Immature natural killer cell (primary cell): ENCODE data around the gene TMEM108. TPM values are rescaled to one million over a fixed set of nuclear protein-coding genes. Genes with fewer than 3 reads are reported as not detected.

ENCODE experiments used
- DNase-seq, 3 donors: peaks; one replicate each; pipeline ENCODE4 v3.0.0; 2022; ENCODE audit warnings: mixed read lengths in 1 of 3
- H3K27ac Mint-ChIP-seq, 6 donors: one replicate each; pipeline ENCODE4 v1.8.0; 2020; ENCODE audit warnings: mixed read lengths in 6 of 6, mild to moderate bottlenecking in 5 of 6, inconsistent platforms in 4 of 6, moderate library complexity in 3 of 6
- H3K27me3 Mint-ChIP-seq, 3 donors: one replicate each; pipeline ENCODE4 v1.8.0; 2020 to 2021; ENCODE audit warnings: low read depth in 3 of 3, mild to moderate bottlenecking in 3 of 3, mixed read lengths in 3 of 3, moderate library complexity in 3 of 3, inconsistent platforms in 1 of 3
- H3K36me3 Mint-ChIP-seq, 3 donors: one replicate each; pipeline ENCODE4 v1.8.0; 2020; ENCODE audit warnings: mixed read lengths in 3 of 3, inconsistent platforms in 2 of 3, mild to moderate bottlenecking in 2 of 3
- H3K4me1 Mint-ChIP-seq, 2 donors: one replicate each; pipeline ENCODE4 v1.8.0; 2020; ENCODE audit warnings: inconsistent platforms in 2 of 2, mild to moderate bottlenecking in 2 of 2, mixed read lengths in 2 of 2, moderate library complexity in 1 of 2
- H3K4me3 Mint-ChIP-seq, 5 donors: one replicate each; pipeline ENCODE4 v1.8.0; 2020; ENCODE audit warnings: mild to moderate bottlenecking in 5 of 5, mixed read lengths in 5 of 5, inconsistent platforms in 3 of 5, moderate library complexity in 3 of 5
- H3K9me3 Mint-ChIP-seq, 6 donors: one replicate each; pipeline ENCODE4 v1.8.0; 2020; ENCODE audit warnings: mild to moderate bottlenecking in 6 of 6, mixed read lengths in 6 of 6, inconsistent platforms in 4 of 6, moderate library complexity in 3 of 6
- polyA plus RNA-seq, 3 donors: library from polyadenylated mRNA; unstranded; fragments of 300-500 nt; fragmentation: Illumina TruSeq; gene quantifications; one replicate each; pipeline ENCODE4 v1.2.3, GENCODE V29; 2021

Gene TMEM108
- polyA plus RNA-seq, 3 donors from 2014 or later = 0.16 TPM; not detected in 2

DNA sequence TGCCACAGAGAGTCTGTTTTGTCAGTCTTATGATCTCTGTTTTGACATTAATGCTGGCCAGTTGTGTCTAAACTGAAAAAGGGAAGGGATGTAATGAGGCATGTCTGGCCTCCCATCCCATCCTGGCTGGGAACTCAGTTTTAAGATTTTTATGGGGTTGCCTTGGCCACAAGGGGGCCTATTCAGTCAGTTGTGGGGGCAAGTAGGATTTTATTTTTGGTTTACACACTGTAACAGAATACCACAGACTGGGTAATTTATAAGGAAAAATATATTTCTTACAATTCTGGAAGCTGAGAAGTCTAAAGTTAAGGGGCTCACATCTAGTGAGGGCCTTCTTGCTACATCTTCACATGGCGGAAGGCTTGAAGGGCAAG is 129.8 kb downstream of the TMEM108 start:
- no peak overlapping the region for H3K4me3 Mint-ChIP-seq

DNA sequence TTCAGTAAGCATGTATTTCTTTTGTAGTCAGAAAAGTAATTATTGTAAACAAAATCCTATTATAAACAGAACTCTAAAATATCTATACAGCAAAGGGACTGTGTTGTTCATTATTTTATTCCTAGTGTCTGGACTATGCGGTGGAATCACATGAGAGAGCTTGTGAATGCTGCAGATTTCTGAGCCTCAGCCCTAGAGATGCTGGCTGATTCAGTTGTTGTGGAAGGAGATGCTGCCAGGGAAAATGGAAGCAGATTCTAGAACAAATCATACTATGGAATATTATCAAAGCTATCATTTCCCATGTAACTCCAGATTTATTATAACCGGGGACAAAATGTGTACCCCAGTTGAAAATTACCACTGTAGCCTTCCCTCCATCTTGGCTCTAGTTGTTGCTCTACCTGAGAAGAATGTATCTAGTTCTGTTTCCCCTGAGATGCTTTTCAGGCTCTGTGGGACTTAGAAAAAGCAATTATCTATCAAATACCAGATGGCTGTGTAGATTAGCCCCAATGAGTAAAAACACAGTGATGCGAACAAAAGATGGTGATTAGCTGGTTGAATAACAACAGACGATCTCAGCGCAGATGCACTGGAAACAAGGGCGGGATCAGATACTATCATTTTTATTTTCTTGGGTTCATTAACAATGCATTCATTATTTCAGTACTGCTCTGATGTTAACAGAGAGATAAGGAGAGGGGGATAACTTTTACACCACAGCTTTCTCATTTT is 131.3 kb downstream of the TMEM108 start:
- no peaks in the 10 kb centered on the region for H3K4me1 Mint-ChIP-seq
- no peaks in the 10 kb centered on the region for H3K36me3 Mint-ChIP-seq
- H3K27ac Mint-ChIP-seq = no peak overlapping the region
- no peak for DNase-seq
- peaks cover 0 to 3% (median 0%) of the 10 kb centered on the region in 6 donors for H3K9me3 Mint-ChIP-seq
- peaks cover 0 to 7% (median 1%) of the 10 kb centered on the region in 3 donors for H3K27me3 Mint-ChIP-seq
- H3K4me3 Mint-ChIP-seq = no peak overlapping the region

More for the DNA sequence above, 129.8 kb downstream of the TMEM108 start:
- H3K36me3 Mint-ChIP-seq = no peaks in the 10 kb centered on the region
- peaks cover 0 to 10% (median 1%) of the 10 kb centered on the region in 3 donors for H3K27me3 Mint-ChIP-seq
- no peaks in the 10 kb centered on the region for H3K4me1 Mint-ChIP-seq
- no peak overlapping the region for H3K27ac Mint-ChIP-seq
- H3K9me3 Mint-ChIP-seq = peaks cover 0 to 3% (median 0%) of the 10 kb centered on the region in 6 donors
- DNase-seq = no peak

DNA sequence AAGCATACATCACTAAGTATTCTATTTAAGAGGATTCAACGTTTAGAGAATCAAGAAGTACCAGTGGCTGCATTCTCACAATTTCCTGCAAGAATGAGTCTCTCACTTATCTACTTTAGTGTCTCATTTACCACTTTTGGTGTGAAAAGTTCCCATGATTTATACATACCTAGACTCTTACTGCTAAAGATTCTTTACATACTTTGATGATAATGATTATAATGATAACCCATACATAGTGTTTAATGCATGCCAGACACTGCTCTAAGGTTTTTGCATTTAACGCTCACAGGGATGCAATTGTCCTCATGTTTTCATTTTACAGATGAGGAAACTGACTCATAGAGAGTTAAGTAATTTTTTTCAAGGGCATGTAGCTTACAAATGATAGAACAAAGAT is 133.6 kb downstream of the TMEM108 start:
- H3K27ac Mint-ChIP-seq = no peak overlapping the region
- no peak for DNase-seq
- H3K36me3 Mint-ChIP-seq = no peaks in the 10 kb centered on the region
- no peaks in the 10 kb centered on the region for H3K4me1 Mint-ChIP-seq
- H3K9me3 Mint-ChIP-seq = peaks cover 0 to 4% (median 0%) of the 10 kb centered on the region in 6 donors
- no peak overlapping the region for H3K4me3 Mint-ChIP-seq
- peaks cover 0 to 8% (median 0%) of the 10 kb centered on the region in 3 donors for H3K27me3 Mint-ChIP-seq

DNA sequence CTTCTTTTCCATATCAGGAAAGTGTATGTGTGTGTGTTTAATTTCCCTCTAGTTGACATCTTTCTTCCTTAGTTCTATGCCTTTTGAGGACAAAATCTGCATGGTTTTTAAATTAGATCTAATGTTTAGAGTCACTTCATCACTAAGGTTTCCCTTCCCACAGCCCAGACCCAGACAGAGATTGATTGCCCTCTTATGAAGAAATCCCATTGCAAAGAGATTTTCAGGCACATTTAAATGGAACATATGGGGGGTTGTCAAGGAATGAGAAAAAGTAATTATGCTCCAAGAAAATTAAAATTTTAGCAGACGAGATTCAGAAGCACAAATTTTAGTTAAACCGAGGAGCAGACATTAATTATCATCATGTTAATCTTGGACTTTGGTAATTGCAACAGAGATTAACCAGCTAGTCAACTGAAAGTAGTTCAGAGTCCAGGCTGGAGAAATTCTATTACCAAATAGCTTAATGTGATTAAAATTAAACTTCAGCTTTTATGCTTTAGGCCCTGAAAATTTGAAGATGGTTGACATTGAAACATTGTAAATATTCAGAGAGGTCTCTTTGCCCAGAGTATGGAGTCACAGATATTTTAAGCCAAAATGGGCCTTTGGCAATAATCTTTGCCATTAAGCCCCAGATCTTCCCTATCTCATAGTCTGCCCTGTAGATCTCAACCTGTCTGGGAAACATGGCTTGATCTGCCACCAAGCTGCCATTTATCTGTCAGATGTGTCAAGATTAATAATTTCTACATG is 143.4 kb downstream of the TMEM108 start:
- Mint-ChIP-seq H3K4me1 (no peaks in the 10 kb centered on the region), H3K27me3 (peaks cover 0 to 1% (median 0%) of the 10 kb centered on the region in 3 donors), H3K4me3 (no peak overlapping the region), H3K36me3 (no peaks in the 10 kb centered on the region), H3K9me3 (peaks cover 0 to 5% (median under 1%) of the 10 kb centered on the region in 6 donors), H3K27ac (no peak overlapping the region)
- DNase-seq = no peak

DNA sequence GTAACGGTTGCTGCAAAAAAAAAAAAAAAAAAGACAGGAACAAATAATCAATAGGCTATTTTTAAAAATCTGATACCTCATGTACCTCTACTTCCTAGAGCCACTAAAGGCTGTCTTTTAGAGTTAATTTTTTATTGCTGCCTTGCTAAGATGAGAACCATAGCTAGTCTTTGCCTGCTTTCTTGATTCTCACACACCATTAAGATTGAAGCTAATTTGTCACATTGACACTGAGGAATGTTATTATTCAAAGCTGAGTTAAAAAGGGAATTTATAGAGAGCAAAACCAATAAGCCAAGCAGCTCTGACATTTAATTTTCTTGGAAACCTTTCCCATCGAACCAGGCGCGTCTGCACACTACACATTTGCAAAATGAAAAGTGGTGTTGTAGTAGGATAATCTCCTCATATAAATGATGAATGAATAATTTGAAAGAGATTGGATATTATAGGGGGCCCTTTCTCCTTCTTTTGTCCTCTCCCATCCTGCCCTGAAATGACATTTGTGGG is 149.7 kb downstream of the TMEM108 start:
- Mint-ChIP-seq H3K4me3 (no peak overlapping the region), H3K27me3 (peaks cover 0 to 4% (median 2%) of the 10 kb centered on the region in 3 donors), H3K36me3 (no peaks in the 10 kb centered on the region), H3K27ac (no peak overlapping the region), H3K9me3 (peaks cover 0 to 2% (median 0%) of the 10 kb centered on the region in 6 donors), H3K4me1 (no peaks in the 10 kb centered on the region)
- no peak for DNase-seq

DNA sequence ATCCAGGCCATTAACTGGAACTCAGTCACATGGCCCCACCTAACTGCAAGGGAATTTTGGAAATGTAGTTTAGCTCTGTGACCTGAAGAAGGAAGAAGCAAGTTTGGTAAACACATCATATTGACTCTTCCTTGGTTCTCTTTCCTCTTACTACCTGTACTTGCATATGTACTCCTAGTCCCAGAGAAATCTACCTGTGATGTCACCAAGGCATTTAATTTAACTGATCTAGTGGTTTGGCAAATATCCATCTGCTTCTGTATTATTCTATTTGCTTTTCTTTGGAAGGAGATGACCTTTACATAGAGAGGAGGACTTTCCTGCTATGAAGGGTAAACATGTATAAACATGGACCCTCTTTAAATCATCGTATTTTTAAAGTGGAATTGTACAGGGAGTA is 150.8 kb downstream of the TMEM108 start:
- H3K4me3 Mint-ChIP-seq = no peak overlapping the region
- H3K27ac Mint-ChIP-seq = no peak overlapping the region
- H3K9me3 Mint-ChIP-seq = no peaks in the 10 kb centered on the region
- DNase-seq = no peak
- H3K4me1 Mint-ChIP-seq = no peaks in the 10 kb centered on the region
- no peaks in the 10 kb centered on the region for H3K36me3 Mint-ChIP-seq
- H3K27me3 Mint-ChIP-seq = peaks cover 0 to 4% (median 2%) of the 10 kb centered on the region in 3 donors

DNA sequence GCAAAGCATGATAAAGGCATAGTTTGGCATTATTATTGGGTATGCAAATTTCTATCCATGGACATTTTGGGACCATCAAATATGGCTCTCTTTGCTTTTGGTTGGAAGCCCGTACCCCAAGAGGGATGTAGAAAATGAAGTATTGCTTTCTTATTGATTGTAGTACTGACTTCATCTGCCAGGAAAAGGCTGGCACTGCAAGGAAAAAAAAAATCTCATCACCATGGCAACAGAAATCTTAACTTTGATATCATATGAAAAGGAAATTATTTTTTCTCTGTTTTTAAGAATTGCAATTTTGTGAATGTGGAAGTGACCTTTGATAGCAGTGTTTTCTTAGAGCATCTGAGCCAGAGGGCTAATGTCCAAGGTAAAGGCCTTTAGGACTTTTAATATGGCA is 151.7 kb downstream of the TMEM108 start:
- H3K4me1 Mint-ChIP-seq = no peaks in the 10 kb centered on the region
- peaks cover 0 to 4% (median 2%) of the 10 kb centered on the region in 3 donors for H3K27me3 Mint-ChIP-seq
- H3K27ac Mint-ChIP-seq = no peak overlapping the region
- H3K4me3 Mint-ChIP-seq = no peak overlapping the region
- H3K36me3 Mint-ChIP-seq = no peaks in the 10 kb centered on the region
- no peaks in the 10 kb centered on the region for H3K9me3 Mint-ChIP-seq
- no peak for DNase-seq

DNA sequence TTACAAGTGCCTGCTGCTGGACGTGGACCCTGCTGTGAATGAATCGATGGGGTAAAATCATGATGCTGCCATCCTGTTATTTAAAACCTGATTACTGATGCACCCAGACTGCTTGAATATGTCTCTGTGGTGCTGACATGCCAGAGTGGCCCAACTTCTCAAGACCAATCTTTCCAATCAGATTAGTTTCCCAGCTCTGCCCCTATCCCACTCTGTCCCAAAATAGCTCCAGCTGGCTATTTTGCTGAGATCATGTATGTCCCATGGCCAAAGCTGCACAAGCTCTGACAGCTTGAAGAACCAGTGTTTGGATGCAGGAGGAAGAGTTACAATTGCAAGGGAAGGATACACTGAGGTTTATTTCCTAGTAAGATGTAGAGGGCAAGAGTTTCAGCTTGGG is 153.6 kb downstream of the TMEM108 start:
- Mint-ChIP-seq H3K4me1 (no peaks in the 10 kb centered on the region), H3K9me3 (peaks cover 0 to 2% (median 0%) of the 10 kb centered on the region in 6 donors), H3K27me3 (peaks cover 0 to 4% (median 2%) of the 10 kb centered on the region in 3 donors), H3K27ac (no peak overlapping the region), H3K4me3 (no peak overlapping the region), H3K36me3 (no peaks in the 10 kb centered on the region)
- no peak for DNase-seq

DNA sequence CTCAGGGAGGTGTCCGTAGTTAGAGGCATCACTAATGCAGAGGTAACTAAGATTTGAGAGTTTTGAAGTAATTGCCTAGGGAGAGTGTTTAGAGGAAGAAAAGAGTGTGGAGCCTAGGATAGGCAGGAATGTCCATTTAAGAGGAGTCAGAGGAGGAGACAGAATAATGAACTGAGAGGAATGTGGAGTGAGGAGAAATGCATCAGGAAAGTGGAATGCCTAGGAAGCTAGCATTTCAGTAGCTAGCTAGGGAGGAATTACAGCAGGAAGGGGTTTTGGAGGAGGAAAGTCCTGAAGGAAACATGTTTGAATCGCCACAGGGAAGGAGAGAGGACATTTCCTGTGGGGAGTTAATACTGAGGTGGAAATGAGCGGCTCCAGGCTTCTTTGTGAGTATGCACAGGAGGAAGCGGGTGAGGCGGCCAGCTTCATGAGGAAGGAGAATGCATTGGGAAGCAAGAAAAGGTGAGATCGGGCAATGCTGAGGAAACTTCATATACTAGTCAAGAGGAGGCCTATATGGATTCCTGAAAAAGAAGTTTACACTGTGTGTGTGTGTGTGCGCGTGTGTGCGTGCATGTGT is 154.3 kb downstream of the TMEM108 start:
- H3K27ac Mint-ChIP-seq = no peak overlapping the region
- H3K36me3 Mint-ChIP-seq = no peaks in the 10 kb centered on the region
- H3K27me3 Mint-ChIP-seq = peaks cover 0 to 4% (median 2%) of the 10 kb centered on the region in 3 donors
- H3K4me1 Mint-ChIP-seq = no peaks in the 10 kb centered on the region
- DNase-seq = no peak
- peaks cover 0 to 2% (median 0%) of the 10 kb centered on the region in 6 donors for H3K9me3 Mint-ChIP-seq
- no peak overlapping the region for H3K4me3 Mint-ChIP-seq

DNA sequence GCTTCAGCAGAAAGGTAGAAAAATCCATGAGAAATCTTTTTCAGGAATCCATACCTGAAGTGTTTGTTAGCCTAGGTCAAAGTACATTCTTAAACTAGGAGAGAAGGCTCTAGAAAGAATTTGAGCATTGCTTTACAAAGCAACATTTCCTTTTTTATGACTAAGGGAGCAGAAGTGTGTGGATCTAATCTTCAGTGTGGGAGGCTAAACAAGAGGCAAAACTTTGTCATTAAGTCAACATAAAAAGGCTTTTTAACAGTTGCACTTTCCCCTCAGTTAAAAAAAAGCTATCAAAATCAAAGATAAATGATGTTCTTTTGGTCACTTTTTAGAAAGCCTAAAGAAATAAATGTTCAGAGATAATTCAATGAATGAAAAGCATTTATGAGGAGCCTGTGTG is 154.8 kb downstream of the TMEM108 start:
- H3K36me3 Mint-ChIP-seq = no peaks in the 10 kb centered on the region
- DNase-seq = no peak
- H3K27ac Mint-ChIP-seq = no peak overlapping the region
- H3K9me3 Mint-ChIP-seq = peaks cover 0 to 2% (median 0%) of the 10 kb centered on the region in 6 donors
- no peak overlapping the region for H3K4me3 Mint-ChIP-seq
- H3K4me1 Mint-ChIP-seq = no peaks in the 10 kb centered on the region
- H3K27me3 Mint-ChIP-seq = peaks cover 0 to 4% (median 2%) of the 10 kb centered on the region in 3 donors

DNA sequence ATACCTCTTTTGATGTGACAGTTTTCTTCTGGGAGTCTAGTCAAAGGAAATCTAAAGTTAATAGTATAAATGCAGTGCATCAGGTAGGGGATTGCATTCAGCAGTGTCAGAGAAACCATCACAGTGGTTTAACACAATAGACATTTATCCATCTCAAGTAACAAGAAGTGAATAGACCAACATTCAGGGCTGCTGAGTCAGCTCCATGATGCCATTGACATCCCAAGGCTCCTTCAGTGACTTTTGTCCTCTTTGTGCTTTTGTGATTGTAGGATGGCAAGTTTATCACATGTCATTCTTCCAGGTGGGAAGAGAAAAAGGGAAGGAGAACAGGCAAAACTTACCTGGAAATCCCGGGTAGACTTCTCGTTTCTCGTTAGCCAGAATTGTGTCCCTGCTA is 158.3 kb downstream of the TMEM108 start:
- H3K9me3 Mint-ChIP-seq = peaks cover 0 to 9% (median 1%) of the 10 kb centered on the region in 6 donors
- peaks cover 2 to 4% (median 2%) of the 10 kb centered on the region in 3 donors for H3K27me3 Mint-ChIP-seq
- peaks cover 0 to 4% (median 0%) of the 10 kb centered on the region in 3 donors for H3K36me3 Mint-ChIP-seq
- H3K27ac Mint-ChIP-seq = no peak overlapping the region
- no peaks in the 10 kb centered on the region for H3K4me1 Mint-ChIP-seq
- DNase-seq = no peak
- no peak overlapping the region for H3K4me3 Mint-ChIP-seq

DNA sequence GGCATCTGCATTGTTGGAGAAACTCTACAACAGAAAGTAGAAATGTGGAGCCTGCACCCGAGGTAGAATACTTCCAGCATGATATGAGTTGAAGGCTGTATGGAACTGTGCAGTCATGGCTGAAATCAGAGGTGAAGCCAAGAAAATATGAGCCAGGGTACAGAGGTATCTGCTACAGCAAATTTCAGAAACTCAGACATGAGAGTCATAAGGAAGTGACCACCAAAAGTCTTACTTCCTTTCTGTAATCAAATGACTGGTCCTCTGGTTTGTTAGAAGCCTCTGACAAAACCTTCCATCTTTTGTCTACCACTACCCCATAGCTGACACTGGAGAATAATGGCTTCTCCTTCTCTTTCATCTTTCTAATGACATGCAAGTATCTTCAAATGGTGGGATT is 159.4 kb downstream of the TMEM108 start:
- H3K4me1 Mint-ChIP-seq = no peaks in the 10 kb centered on the region
- no peak overlapping the region for H3K4me3 Mint-ChIP-seq
- no peak for DNase-seq
- H3K27me3 Mint-ChIP-seq = peaks cover 0 to 4% (median 0%) of the 10 kb centered on the region in 3 donors
- H3K9me3 Mint-ChIP-seq = peaks cover 0 to 9% (median 1%) of the 10 kb centered on the region in 6 donors
- H3K27ac Mint-ChIP-seq = no peak overlapping the region
- peaks cover 0 to 4% (median 0%) of the 10 kb centered on the region in 3 donors for H3K36me3 Mint-ChIP-seq

DNA sequence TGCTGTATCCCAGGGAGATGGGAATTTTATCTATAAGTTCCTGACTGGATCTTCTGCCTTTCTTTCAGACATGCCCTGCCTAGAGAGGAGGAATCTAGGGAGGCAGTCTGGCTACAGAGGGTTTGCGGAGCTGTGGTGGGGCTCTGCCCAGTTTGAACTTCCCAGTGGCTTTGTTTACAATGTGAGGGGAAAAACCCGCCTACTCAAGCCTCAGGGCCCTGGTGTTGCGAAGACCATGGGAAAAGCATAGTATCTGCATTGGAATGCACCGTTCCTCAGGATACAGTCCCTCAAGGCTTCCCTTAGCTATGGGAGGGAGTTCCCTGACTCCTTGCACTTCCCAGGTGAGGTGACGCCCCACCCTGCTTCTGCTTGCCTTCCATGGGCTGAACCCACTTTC is 168.7 kb downstream of the TMEM108 start:
- peaks cover 0 to 14% (median 2%) of the 10 kb centered on the region in 6 donors for H3K9me3 Mint-ChIP-seq
- H3K4me3 Mint-ChIP-seq = no peak overlapping the region
- H3K36me3 Mint-ChIP-seq = no peaks in the 10 kb centered on the region
- peaks cover under 1 to 5% (median 2%) of the 10 kb centered on the region in 3 donors for H3K27me3 Mint-ChIP-seq
- H3K27ac Mint-ChIP-seq = no peak overlapping the region
- H3K4me1 Mint-ChIP-seq = peaks cover 4 to 6% of the 10 kb centered on the region in 2 donors
- no peak for DNase-seq

DNA sequence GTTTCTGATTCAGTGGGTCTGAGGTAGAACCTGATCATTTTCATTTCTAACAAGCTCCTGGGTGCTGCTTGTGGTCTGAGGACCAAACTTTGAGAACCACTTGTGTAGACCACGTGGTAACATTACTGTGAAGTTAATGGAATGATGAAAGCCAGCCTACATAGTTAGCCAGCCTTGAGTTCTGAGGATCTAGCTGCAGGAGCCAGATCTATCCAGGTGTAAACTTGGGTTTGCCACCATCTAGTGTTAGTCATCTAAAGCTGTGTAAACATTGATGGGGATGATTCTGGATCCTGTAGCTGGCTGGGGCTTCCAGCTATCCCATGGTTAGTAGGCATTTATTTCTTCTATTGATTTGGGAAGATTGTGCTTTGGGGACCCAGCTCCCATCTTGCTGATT is 170.0 kb downstream of the TMEM108 start:
- Mint-ChIP-seq H3K27me3 (peaks cover 0 to 5% (median 2%) of the 10 kb centered on the region in 3 donors), H3K4me3 (no peak overlapping the region), H3K4me1 (peaks cover 4 to 6% of the 10 kb centered on the region in 2 donors), H3K27ac (no peak overlapping the region), H3K36me3 (no peaks in the 10 kb centered on the region), H3K9me3 (peaks cover 0 to 14% (median under 1%) of the 10 kb centered on the region in 6 donors)
- DNase-seq = no peak
